Thymus (tissue), 11 donors: Measurements from ENCODE around the gene BBC3. TPM values are rescaled to one million over a fixed set of nuclear protein-coding genes. Genes with fewer than 3 reads are reported as not detected.

Source experiments
- DNase-seq, 9 donors: peaks; one replicate each; pipeline ENCODE4 v3.0.0-alpha.2; 2013; ENCODE audit warnings: low spot score in 9 of 9, low read depth in 6 of 9, missing footprints in 1 of 9
- H3K27ac ChIP-seq, 2 donors: one replicate each; pipeline ENCODE4 v1.5.1; 2013; ENCODE audit warnings: control low read depth in 1 of 2, low read depth in 1 of 2, low read length in 1 of 2, mild to moderate bottlenecking in 1 of 2, moderate library complexity in 1 of 2
- H3K27me3 ChIP-seq, 2 donors: one replicate each; pipeline ENCODE4 v1.5.1; 2013; ENCODE audit warnings: low read length in 1 of 2; ENCODE audit not compliant: control insufficient read depth in 2 of 2, insufficient read depth in 1 of 2
- H3K36me3 ChIP-seq, 2 donors: one replicate each; pipeline ENCODE4 v1.5.1; 2013; ENCODE audit warnings: low read length in 1 of 2, mild to moderate bottlenecking in 1 of 2, moderate library complexity in 1 of 2; ENCODE audit not compliant: control insufficient read depth in 2 of 2, insufficient read depth in 2 of 2
- H3K4me1 ChIP-seq, 2 donors: one replicate each; pipeline ENCODE4 v1.5.1; 2013; ENCODE audit warnings: low read length in 2 of 2; ENCODE audit not compliant: control insufficient read depth in 2 of 2, insufficient read depth in 2 of 2
- H3K4me3 ChIP-seq, 2 donors: one replicate each; pipeline ENCODE4 v1.5.1; 2013; ENCODE audit warnings: low read length in 2 of 2, control low read depth in 1 of 2, mild to moderate bottlenecking in 1 of 2
- H3K9me3 ChIP-seq, 2 donors: one replicate each; pipeline ENCODE4 v1.5.1; 2013; ENCODE audit warnings: low read length in 1 of 2, mild to moderate bottlenecking in 1 of 2; ENCODE audit not compliant: control insufficient read depth in 2 of 2, insufficient read depth in 1 of 2
- WGBS: extraction: QIAGEN DNeasy Blood & Tissue Kit; methylation state at CpG from one replicate; pipeline ENCODE4 v1.1.7; 2013; 5-methylcytosine and 5-hydroxymethylcytosine counted together
- polyA plus RNA-seq: library from polyadenylated mRNA; stranded (reverse); fragments of 200-250 nt; gene quantifications from one replicate; pipeline ENCODE4 v1.2.3, GENCODE V29; 2013
- total RNA-seq: library from RNA; stranded (reverse); fragments of 120-200 nt; gene quantifications from one replicate; pipeline ENCODE4 v1.2.4, GENCODE V29; 2013
- donor health status: healthy.

Gene BBC3
- total and polyA plus RNA-seq, 2 donors = 5.8 to 15.1 TPM

DNA sequence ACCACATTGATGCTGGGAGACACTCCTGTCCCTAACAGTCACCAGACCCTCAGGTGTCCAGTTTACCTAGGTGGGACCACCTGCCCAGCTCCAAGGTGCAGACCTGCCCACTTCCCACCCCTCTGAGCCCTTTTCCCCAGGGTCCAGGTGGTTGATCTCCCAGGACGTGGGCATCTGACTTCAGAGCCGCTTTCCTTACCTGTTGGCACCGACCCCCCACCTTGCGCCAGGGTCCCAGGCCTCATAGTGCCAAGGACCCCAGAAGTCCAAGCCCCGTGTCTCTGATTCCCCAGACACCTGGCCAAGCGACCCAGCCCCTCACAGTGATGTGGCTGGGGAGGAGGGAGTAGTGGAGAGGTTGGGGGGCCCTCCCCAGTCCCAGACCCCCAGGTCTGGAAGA, 9.6 kb upstream of the BBC3 start:
- Histone ChIP-seq H3K9me3 (peaks cover 0 to 9% of the 10 kb centered on the region in 2 donors), H3K27me3 (peaks cover 29 to 87% of the 10 kb centered on the region in 2 donors), H3K4me3 (no peak overlapping the region), H3K36me3 (no peaks in the 10 kb centered on the region), H3K4me1 (peaks cover 16 to 56% of the 10 kb centered on the region in 2 donors), H3K27ac (no peak overlapping the region)
- no peak for DNase-seq
- WGBS = 62% methylated on average over 6 of the region's 6 CpGs

DNA sequence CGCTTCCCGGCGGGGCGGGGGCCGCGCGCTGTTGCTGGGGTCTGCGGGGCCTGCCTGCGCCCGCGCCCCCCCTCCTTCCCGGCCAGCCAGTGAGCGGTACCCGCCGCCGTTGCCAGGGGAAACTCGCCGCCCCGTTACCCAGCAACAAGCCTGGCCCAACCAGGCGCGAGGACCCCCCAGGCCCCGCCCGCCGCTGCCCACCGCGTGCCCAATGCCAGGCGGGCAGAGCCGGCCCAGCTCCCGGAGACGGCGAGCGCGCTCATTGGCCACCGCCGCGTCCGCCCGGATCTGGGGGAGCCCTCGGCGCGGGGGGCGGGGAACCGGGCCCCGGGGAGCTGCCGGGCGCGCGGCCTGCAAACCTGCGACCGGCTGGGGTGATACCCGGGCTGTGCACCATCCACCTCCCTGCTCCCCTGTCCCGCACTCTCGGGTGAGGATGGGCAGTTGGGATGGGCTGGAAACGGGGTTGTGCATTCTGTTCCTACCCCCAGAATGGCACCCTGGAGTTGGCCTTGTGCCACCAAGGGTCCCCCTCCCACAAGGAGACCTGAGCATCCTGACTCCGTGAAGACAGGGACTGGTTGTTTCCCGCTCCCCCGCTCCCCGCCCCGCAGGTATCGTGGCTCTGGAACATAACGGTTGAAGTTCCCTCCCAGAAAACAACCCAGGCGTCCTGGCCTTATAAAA, 8.8 kb upstream of the BBC3 start:
- 4% methylated on average over 62 of the region's 62 CpGs for WGBS
- Histone ChIP-seq H3K27me3 (peaks cover 29 to 88% of the 10 kb centered on the region in 2 donors), H3K4me1 (peaks cover 16 to 55% of the 10 kb centered on the region in 2 donors), H3K4me3 (peak overlapping the region in 1 of 2 donors; percentile 40), H3K36me3 (no peaks in the 10 kb centered on the region), H3K9me3 (peaks cover 0 to 9% of the 10 kb centered on the region in 2 donors), H3K27ac (no peak overlapping the region)
- DNase-seq = peak in 1 of 9 donors; percentile 43

DNA sequence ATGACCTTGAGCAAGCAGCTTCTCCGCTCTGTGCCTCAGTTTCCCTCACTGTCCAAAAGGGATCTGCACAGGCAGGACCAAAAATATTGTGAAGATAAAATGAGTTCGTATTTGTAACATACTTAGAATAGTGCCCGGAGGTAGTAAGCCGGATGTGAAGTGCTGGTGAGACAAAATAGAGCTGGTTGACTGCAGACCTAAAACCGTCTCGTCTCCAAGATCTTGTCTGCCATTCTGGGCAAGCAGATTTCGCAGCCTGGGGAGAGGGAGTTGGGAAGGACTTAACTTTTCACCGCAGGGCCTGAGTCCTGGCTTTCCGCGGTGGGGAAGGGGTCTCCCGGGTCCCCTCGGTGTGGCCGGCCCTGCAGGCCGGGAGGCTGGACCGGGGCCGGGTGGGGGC, 8.2 kb upstream of the BBC3 start:
- peaks cover 16 to 49% of the 10 kb centered on the region in 2 donors for H3K4me1 ChIP-seq
- peak overlapping the region in 1 of 2 donors; percentile 40 for H3K4me3 ChIP-seq
- H3K36me3 ChIP-seq = no peaks in the 10 kb centered on the region
- DNase-seq = peak in 1 of 9 donors; percentile 44
- peak overlapping the region in 1 of 2 donors; percentile 21 for H3K27ac ChIP-seq
- peaks cover 29 to 92% of the 10 kb centered on the region in 2 donors for H3K27me3 ChIP-seq
- H3K9me3 ChIP-seq = peaks cover 0 to 9% of the 10 kb centered on the region in 2 donors
- WGBS = 13% methylated on average over 16 of the region's 16 CpGs

DNA sequence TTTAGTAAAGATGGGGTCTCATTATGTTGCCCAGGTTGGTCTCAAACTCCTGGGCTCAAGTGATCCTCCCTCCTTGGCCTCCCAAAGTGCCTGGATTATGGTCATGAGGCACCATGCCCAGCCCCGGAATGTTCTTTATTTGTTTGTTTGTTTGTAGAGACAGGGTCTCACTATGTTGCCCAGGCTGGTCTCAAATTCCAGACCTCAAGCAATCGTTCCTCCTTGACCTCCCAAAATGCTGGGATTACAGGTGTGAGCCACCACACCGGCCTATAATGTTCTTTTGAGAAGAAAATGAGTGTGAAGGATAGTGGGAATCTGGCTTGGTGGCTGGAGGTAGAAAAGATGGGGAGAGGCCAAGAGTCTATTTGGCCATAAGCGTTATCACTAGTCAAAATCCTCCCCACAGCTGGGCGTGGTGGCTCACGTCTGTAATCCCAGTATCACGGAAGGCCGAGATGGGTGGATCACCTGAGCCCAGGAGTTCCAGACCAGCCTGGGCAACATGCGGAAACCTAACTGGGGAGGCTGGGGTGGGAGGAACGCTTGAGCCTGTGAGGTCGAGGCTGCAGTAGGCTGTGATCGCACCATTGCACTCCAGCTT, 5.2 kb upstream of the BBC3 start:
- Histone ChIP-seq H3K27ac (no peak overlapping the region), H3K4me1 (peaks cover 19 to 39% of the 10 kb centered on the region in 2 donors), H3K27me3 (peaks cover 26 to 92% of the 10 kb centered on the region in 2 donors), H3K9me3 (peaks cover 0 to 4% of the 10 kb centered on the region in 2 donors), H3K36me3 (no peaks in the 10 kb centered on the region), H3K4me3 (no peak overlapping the region)
- no peak for DNase-seq
- WGBS = 94% methylated on average over 12 of the region's 12 CpGs

DNA sequence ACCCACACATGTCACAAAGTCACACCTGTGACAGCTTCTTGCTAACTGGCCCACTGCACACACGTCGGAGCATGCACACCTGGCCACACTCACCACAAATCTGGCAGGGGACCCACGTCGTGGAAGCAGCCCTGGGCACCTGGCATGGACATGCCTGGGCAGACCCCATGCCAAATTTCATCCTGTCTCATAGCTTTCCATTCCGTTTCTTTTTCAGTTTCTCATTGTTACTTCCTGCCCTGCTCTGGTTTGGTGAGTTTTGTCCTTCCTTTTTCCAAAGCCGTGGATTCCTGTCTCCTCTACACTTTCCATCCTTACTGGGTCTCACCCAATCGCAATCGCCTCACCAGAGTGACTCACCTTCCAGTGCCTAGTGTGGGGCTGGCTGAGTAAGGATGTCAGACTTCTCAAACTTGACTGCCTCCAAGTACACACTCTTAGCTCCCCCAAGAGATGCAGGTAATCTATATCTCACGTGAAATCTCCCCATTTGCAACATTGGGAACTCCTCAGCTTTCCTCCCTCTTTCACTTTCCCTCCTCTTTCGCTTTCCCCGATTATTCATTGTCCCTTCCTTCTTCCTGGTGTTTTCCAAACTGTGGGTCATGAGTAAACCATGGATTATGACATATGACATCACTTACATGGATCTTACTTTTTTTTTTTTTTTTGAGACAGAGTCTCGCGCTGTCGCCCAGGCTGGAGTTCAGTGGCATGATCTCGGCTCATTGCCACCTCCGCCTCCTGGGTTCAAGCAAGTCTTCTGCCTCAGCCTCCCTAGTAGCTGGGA, 1.6 kb upstream of the BBC3 start:
- peaks cover 24 to 45% of the 10 kb centered on the region in 2 donors for H3K4me1 ChIP-seq
- 53% methylated on average over 16 of the region's 16 CpGs for WGBS
- peak in 1 of 9 donors; percentile 26 for DNase-seq
- no peaks in the 10 kb centered on the region for H3K36me3 ChIP-seq
- peaks cover 5 to 86% of the 10 kb centered on the region in 2 donors for H3K27me3 ChIP-seq
- no peak overlapping the region for H3K4me3 ChIP-seq
- H3K27ac ChIP-seq = peak overlapping the region; percentile 49 to 68
- H3K9me3 ChIP-seq = no peaks in the 10 kb centered on the region

DNA sequence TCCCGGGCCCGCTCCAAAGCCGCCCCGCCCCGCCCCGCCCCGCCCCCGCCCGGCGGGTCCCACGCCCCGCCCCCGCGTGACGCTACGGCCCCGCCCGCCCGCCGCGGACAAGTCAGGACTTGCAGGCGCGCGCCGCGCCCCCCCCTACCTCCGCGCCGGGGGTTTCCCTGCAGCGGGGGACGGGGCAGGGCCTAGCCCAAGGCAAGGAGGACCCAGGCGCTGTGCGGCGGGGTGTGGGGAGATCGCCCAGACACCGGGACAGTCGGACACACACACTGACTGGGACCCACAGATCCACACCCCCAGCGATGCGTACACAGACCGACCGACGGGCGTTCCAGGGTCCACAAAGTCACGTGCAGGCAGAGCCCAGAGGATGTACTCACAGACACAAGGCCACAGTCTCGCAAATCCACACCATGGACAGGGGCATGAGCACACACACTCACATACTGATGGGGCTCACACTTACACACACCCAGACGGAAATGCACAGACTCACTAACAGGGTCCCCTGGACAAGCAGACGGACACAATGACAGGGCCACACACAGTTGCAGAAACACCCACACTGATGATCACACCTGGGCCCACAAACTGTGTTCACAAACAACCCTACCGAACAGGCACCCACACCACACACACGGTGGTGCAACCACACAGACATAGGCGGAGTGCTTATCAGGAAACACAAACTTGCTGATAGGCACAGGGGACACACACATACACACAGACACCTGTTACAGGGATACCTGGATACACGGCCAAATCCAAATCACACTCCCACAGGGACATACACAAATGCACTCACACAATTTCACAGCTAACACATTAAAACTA, 436 bp upstream of the BBC3 start:
- peaks cover 5 to 87% of the 10 kb centered on the region in 2 donors for H3K27me3 ChIP-seq
- WGBS = 9% methylated on average over 51 of the region's 51 CpGs
- H3K4me1 ChIP-seq = peaks cover 36 to 57% of the 10 kb centered on the region in 2 donors
- peak overlapping the region in 1 of 2 donors; percentile 66 for H3K27ac ChIP-seq
- no peaks in the 10 kb centered on the region for H3K36me3 ChIP-seq
- no peaks in the 10 kb centered on the region for H3K9me3 ChIP-seq
- DNase-seq = peak in 4 of 9 donors; percentile 72 to 83 (median 80)
- peak overlapping the region; percentile 23 to 93 for H3K4me3 ChIP-seq

DNA sequence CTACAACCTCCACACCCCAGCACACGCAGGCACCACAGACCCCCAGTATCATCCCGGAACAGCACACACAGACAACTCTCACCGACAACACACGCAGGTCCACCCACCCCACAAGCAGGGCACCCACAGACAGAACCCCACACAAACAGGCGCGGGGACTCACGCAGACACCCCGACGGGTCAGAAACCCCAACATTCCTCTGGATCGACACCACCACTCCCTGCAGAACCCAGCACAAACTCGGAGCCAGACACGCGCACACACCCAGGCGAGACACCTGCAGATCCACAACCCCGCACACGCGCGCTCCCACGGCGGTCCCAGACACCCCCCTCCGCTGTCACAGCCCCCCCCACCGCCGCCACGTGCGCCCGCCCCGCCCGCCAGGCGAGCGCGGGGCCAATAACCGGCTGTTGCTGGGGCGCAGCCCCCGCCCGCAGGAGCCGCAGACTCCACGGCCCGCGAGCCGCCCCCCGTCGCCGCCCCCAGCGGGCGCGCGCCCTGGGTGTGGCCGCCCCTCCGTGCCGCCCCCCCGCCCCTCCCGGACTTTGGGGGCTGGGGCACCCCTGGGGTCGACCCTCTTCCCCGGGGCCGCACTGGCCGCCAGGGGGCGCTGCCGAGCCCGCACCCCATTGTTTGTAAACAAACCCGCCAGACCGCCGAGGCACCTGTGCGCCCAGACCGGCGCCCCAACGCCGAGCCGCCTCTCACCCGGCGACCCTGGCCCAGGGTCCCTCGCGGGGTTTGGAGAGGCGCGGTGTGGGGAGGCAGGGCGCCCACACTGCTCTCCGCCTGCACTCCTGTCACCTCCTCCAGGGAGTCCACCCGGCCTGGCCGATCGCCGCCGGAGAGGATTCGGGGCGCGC, 712 bp downstream of the BBC3 start:
- no peaks in the 10 kb centered on the region for H3K36me3 ChIP-seq
- DNase-seq = peak in 4 of 9 donors; percentile 72 to 85 (median 79)
- H3K4me3 ChIP-seq = peak overlapping the region; percentile 63 to 93
- H3K27ac ChIP-seq = peak overlapping the region; percentile 67 to 86
- peaks cover 5 to 79% of the 10 kb centered on the region in 2 donors for H3K27me3 ChIP-seq
- under 1% methylated on average over 84 of the region's 84 CpGs for WGBS
- H3K4me1 ChIP-seq = peaks cover 42 to 66% of the 10 kb centered on the region in 2 donors
- H3K9me3 ChIP-seq = peaks cover 0 to 1% of the 10 kb centered on the region in 2 donors

DNA sequence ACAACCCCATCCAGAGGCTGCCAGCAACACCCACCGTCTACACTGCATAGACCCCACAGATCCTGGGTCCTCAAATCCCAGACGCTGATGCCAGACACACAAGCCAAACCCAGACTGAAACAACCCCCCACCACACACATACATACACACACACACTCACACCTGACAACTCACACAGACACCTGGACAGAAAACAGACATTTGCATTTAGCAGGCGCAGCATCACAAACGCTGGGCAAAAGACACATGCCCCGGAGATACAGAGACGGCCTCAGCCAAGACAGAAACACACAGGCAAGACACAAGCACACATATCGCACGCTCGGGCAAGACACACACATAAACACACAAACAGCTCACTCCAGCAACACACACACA, 1.3 kb downstream of the BBC3 start:
- DNase-seq = peak in 1 of 9 donors; percentile 46
- WGBS = 7% methylated on average over 9 of the region's 9 CpGs
- peaks cover 42 to 68% of the 10 kb centered on the region in 2 donors for H3K4me1 ChIP-seq
- peaks cover 0 to 4% of the 10 kb centered on the region in 2 donors for H3K9me3 ChIP-seq
- no peaks in the 10 kb centered on the region for H3K36me3 ChIP-seq
- H3K27me3 ChIP-seq = peaks cover 5 to 78% of the 10 kb centered on the region in 2 donors
- peak overlapping the region; percentile 61 to 67 for H3K27ac ChIP-seq
- H3K4me3 ChIP-seq = peak overlapping the region; percentile 56 to 93
